ENCODE results near the gene CSTA.

GRCh38 chr3:122318620-122319019 lies 6.4 kb upstream of the CSTA start:
- TF ChIP-seq CTCF (IDR thresholded peaks at IDR 0.05 in 8 of 11, conservative IDR thresholded peaks at IDR 0.05 in 3 of 11) (no peak), POLR2A (IDR thresholded peaks at IDR 0.05) (no peak), POLR2AphosphoS5 (IDR thresholded peaks at IDR 0.05) (no peak)

Data from spleen (tissue), 7 donors.